ENCODE measurements around the gene REG3A.

The REG3A gene

DNA sequence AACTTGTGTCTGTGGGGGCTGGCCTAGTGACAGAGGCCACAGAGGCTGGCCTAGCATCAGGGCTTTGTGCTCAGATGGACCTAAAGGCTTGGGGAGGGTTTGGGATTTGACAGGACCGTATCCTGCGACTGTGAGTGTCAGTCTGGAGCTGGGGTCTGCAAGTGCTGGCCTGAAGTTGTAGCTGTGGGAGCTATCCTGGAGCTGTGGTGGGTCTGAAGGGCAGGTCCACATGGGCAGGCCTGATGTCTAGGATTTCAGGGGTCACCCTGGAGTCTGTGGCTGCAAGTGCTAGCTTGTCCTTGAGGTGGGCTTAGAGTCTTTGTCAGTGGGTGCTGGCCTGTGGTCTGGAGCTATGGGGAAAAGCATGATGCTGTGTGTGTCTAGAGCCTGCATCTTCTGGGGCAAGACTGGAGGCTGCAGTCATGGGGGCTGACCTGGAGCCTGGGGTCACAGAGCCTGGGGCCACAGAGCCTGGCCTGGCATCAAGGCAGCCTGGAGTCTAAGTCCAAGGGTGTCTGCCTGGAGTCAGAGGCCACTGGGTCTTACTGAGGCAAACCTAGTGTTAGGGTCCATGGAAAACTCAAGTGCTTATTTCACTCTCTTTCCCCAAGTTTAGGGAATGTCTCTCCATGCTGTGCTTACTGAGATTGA lies 3.6 kb downstream of the REG3A start:
- TF ChIP-seq, protein P1, sequence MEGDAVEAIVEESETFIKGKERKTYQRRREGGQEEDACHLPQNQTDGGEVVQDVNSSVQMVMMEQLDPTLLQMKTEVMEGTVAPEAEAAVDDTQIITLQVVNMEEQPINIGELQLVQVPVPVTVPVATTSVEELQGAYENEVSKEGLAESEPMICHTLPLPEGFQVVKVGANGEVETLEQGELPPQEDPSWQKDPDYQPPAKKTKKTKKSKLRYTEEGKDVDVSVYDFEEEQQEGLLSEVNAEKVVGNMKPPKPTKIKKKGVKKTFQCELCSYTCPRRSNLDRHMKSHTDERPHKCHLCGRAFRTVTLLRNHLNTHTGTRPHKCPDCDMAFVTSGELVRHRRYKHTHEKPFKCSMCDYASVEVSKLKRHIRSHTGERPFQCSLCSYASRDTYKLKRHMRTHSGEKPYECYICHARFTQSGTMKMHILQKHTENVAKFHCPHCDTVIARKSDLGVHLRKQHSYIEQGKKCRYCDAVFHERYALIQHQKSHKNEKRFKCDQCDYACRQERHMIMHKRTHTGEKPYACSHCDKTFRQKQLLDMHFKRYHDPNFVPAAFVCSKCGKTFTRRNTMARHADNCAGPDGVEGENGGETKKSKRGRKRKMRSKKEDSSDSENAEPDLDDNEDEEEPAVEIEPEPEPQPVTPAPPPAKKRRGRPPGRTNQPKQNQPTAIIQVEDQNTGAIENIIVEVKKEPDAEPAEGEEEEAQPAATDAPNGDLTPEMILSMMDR (conservative IDR thresholded peaks at IDR 0.05; ENCODE audit: low read depth), result no peak
- H3K27ac ChIP-seq, result no peak overlapping the region
- CTCF ChIA-PET, result no interaction called here
- POLR2A ChIA-PET (ENCODE audit: low non-redundant PET), result no interaction called here
- no peak for DNase-seq (ENCODE audit: low spot score)

DNA sequence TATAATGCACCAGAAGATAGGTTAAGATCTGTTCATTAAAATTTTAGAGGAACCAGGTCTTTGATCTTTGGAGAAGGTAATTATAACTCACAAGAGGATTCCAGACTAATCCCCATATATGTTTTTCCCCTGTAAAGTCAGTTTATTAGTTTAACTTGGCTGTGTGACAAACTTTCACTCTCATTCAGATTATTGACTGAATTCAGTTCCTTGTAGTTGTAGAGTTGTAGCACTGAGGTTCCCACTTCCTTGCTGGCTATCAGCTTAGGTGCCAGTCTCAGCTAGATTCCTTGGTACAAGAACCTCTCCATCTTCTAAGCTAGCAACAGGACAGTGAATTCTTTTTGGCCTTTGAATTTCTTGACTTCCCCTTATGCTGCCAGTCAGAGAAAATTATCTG lies 20.1 kb downstream of the REG3A start:
- ChIA-PET POLR2A (ENCODE audit: low non-redundant PET) (no interaction called here), CTCF (no interaction called here)
- TF ChIP-seq, protein P1 (conservative IDR thresholded peaks at IDR 0.05; ENCODE audit: low read depth), result no peak
- H3K27ac ChIP-seq, result no peak overlapping the region
- no peak for DNase-seq (ENCODE audit: low spot score)

DNA sequence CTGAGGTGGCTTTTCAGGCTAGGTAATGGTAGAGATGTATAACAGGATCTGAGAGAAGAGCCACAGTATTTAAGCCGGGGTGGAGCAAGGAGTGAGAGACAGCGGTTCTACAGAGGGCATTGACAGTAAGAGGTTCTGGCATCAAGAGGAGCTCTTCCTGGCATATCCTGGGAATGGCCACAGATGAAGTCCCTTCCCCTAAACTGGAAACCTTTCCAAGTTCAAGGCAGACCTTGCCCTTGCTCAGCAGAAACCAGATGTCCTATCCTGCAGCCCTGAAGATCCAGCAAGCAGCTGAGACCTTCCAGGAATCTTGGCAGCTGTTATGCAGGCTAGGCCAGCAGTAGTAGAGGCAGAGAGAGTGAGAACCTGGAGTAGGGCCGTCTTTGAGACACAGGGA lies 21.2 kb downstream of the REG3A start:
- ChIA-PET POLR2A (ENCODE audit: low non-redundant PET) (no interaction called here), CTCF (interaction anchor here (0.5 kb wide), 1 partner anchor 844 kb away, joined by 3 read pairs; no protein-coding TSS in a partner anchor)
- H3K27ac ChIP-seq, result no peak overlapping the region
- TF ChIP-seq, protein P1 (conservative IDR thresholded peaks at IDR 0.05; ENCODE audit: low read depth), result no peak
- no peak for DNase-seq (ENCODE audit: low spot score)

DNA sequence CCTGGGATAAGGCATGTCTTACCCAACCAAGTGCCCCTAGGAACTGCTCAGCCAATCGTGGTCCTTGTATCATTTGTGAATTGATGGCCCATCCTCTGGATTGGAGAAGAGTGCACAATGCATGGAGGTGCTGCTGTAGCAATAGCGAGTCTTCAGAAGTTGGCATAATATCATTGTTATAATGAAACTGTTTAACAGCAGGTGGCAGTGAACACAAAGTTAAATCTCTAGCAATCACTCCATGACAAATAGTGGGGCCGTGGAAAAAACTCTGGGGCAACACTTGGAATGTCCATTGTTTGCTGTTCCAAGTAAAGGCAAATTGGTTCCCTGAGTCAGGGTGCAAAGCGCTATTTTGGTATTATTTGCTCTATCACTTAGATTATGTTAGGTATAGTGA lies 27.9 kb downstream of the REG3A start:
- no peak for DNase-seq (ENCODE audit: low spot score)
- CTCF ChIA-PET, result no interaction called here
- no peak overlapping the region for H3K27ac ChIP-seq
- POLR2A ChIA-PET (ENCODE audit: low non-redundant PET), result no interaction called here
- TF ChIP-seq, protein P1 (conservative IDR thresholded peaks at IDR 0.05; ENCODE audit: low read depth), result no peak

DNA sequence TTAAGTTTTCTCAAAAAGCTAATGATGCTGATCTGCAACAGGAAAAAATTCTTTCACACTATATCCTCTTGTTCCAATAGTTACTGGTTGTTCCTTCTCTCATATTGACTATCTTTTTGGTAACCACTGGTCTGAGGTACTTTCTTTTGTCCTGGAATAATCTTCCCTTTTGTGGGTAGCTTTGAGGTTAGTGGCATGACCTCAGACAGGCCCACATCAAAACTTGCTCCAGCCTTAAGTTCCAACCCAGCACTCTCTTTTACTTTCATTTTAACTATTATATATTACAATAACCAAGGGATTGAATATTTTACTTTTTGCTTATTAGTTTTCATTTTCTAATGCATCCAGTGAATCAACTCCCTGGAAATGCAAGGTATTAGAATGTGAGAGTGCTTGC lies 29.7 kb downstream of the REG3A start:
- no peak overlapping the region for H3K27ac ChIP-seq
- POLR2A ChIA-PET (ENCODE audit: low non-redundant PET), result no interaction called here
- DNase-seq (ENCODE audit: low spot score), result no peak
- CTCF ChIA-PET, result interaction anchor here (0.6 kb wide), 1 partner anchor 907 kb away, joined by 3 read pairs; no protein-coding TSS in a partner anchor
- TF ChIP-seq, protein P1 (conservative IDR thresholded peaks at IDR 0.05; ENCODE audit: low read depth), result no peak

DNA sequence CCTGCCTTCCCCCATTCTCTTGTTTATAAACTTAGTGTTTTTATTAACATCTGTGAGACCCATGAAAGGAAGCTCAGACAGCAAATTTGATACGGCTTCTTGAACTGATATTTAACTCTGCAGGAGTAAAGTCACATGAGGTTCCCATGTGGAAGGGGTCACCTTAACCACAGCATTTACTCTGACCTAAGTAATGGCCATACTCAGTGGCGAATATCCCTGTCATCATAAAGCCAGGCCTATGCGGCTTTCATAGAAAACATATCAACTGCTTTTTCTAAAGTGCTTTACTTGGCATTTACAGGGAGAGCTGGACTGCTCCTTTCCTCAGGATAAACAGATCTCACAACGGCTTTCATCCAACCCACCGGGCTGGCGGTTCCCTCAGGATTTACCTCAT lies 30.3 kb downstream of the REG3A start:
- ChIA-PET POLR2A (ENCODE audit: low non-redundant PET) (no interaction called here), CTCF (no interaction called here)
- TF ChIP-seq, protein P1 (conservative IDR thresholded peaks at IDR 0.05; ENCODE audit: low read depth), result no peak
- H3K27ac ChIP-seq, result no peak overlapping the region
- DNase-seq (ENCODE audit: low spot score), result no peak

All from RWPE1 (cell line).